Measurements from ENCODE around the gene ST6GALNAC4.
A peak's percentile ranks its signal among the peaks of the same experiment; 100 is the strongest.

ST6GALNAC4 gene

DNA sequence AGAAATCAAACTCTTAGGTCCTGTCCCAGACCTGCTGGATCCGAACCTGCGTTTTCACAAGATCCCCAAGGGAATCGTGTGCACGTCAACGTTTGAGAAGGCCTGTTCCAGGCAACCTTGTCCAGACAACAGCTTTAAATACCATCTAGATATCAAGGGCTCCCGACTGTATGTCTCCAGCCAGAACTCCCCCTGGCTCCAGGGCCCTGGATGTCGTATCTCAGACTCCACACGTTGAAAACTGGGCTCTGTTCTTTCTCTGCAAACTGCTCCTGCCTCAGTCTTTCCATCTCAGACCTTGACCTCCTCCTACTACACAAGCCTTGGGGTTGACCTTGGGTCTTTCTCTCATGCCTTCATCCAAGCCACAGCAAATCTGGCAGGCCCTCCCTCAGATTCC lies 56.6 kb downstream of the ST6GALNAC4 start:
- TF ChIP-seq, protein P1, sequence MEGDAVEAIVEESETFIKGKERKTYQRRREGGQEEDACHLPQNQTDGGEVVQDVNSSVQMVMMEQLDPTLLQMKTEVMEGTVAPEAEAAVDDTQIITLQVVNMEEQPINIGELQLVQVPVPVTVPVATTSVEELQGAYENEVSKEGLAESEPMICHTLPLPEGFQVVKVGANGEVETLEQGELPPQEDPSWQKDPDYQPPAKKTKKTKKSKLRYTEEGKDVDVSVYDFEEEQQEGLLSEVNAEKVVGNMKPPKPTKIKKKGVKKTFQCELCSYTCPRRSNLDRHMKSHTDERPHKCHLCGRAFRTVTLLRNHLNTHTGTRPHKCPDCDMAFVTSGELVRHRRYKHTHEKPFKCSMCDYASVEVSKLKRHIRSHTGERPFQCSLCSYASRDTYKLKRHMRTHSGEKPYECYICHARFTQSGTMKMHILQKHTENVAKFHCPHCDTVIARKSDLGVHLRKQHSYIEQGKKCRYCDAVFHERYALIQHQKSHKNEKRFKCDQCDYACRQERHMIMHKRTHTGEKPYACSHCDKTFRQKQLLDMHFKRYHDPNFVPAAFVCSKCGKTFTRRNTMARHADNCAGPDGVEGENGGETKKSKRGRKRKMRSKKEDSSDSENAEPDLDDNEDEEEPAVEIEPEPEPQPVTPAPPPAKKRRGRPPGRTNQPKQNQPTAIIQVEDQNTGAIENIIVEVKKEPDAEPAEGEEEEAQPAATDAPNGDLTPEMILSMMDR (IDR thresholded peaks at IDR 0.05; ENCODE audit: unreplicated experiment in 3 of 3), result no peak
- H3K4me3 Mint-ChIP-seq, result no peak overlapping the region
- no peaks in the 10 kb centered on the region for H3K36me3 Mint-ChIP-seq (ENCODE audit: low read depth)

DNA sequence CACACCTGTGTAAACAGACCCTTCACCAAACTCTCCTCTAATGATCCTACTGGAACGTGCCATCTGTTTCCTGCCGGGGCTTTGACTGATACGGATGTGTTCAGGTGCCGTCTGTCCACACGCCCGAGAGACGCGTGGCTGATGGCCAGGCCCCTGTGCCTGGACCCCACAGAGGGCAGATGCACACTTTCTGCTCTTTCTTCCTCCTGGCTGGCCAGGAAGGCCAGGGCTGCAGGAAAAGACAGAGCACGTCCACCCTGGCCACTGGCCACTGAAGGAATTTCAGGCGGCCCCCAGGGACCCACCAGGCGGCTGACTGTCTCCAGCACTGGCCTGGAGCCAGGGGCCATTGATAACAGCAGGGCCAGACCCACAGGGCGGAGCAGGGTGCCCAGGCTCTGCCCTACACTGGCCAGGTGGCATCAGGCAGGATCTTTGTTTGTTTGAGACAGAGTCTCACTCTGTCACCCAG lies 58.8 kb downstream of the ST6GALNAC4 start:
- H3K4me1 Mint-ChIP-seq, result peaks cover 23% of the 10 kb centered on the region
- H3K4me3 Mint-ChIP-seq, result peak overlapping the region in 2 of 3 experiments; percentile 9 to 55
- peak overlapping the region; percentile 62 to 85 (median 84) for H3K27ac Mint-ChIP-seq
- H3K36me3 Mint-ChIP-seq (ENCODE audit: low read depth), result no peaks in the 10 kb centered on the region
- H3K27me3 Mint-ChIP-seq (ENCODE audit: low read depth), result peaks cover 5% of the 10 kb centered on the region
- H3K9me3 Mint-ChIP-seq, result no peaks in the 10 kb centered on the region
- TF ChIP-seq, protein P1 (IDR thresholded peaks at IDR 0.05; ENCODE audit: unreplicated experiment in 3 of 3), result no peak

More for the DNA sequence above, 56.6 kb downstream of the ST6GALNAC4 start:
- peaks cover 5% of the 10 kb centered on the region for H3K27me3 Mint-ChIP-seq (ENCODE audit: low read depth)
- peak overlapping the region; percentile 38 to 71 (median 42) for H3K27ac Mint-ChIP-seq
- peaks cover 27% of the 10 kb centered on the region for H3K4me1 Mint-ChIP-seq
- no peaks in the 10 kb centered on the region for H3K9me3 Mint-ChIP-seq
